HG03565 (cell line): ENCODE data around the gene ACTMAP.

ENCODE experiments used
- ATAC-seq: cut with Tn5 transposase; IDR thresholded peaks from one replicate; pipeline ENCODE4 v1.9.1; 2021; ENCODE audit warnings: mild to moderate bottlenecking, moderate library complexity; ENCODE audit not compliant: unreplicated experiment

Gene ACTMAP

DNA sequence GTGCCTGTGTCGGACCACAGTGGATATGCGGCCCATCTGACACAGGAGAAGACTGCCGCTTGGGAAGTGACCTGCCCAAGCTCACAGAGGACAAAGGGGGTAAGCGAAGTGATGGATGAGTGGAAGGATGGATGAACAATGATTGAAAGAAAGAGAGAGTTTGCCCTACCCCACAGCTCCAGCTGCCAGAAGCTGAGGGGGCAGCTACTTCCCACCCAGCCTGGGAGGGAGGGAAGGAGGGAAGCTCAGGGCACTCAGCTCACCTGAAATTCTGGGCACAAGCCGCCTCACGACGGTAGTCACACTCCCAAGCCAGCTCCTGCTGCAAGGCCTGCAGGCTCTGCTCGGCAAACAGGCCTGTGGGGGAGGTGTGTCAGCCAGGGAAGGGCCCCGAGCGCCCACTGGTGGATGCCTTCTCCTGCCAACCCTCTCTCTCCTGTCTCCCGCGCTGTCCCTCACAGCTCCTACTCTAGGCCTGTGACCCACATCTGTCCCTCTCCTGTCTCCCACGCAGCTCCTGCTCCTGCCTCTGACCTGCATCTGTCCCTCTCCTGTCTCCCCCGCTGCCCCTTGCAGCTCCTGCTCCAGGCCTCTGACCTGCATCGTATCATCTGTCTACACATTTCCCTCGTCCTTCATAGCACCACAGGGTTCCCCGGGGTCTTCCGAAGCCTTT, 47.8 kb downstream of the ACTMAP start:
- no peak for ATAC-seq

DNA sequence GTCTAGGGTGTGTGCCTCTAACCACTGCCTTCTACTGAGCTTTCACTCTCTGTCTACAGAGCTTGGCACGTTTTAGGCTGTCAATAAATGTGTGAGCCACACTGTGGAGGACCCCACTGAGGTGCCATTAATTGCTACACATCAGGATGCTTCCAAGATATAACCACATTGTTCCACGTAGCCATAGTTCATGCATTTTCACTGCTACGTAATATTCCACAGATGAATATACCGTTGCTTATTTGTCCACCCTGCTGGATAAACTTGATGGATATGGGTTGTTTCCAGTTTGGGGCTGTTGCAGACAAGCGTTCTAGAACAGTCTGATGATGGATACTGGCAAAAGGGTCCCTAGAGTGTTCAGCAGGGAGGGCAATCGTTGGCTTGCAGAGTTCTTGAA, 48.5 kb downstream of the ACTMAP start:
- no peak for ATAC-seq

DNA sequence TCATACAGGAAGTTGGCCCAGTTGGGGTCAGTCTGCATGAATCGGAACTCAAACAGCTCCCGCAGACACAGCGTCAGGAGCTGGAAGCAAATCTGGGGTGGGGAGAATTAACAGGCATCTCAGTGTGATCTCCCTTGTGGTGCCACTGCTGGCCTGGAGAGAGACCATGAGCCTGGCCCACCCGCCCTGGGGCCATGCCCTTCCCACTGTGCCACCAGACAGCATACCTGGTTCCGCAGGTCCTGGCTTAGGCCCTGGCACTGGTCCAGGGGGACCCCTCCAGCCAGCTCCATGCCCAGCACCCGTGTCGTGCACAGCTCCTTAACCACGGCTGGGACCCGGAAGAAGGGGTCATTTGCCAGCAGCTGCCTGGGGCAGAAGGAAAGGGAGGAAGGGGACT, 50.2 kb downstream of the ACTMAP start:
- no peak for ATAC-seq

GRCh38 chr19:40697007-40697406, 53.3 kb downstream of the ACTMAP start:
- no peak for ATAC-seq

DNA sequence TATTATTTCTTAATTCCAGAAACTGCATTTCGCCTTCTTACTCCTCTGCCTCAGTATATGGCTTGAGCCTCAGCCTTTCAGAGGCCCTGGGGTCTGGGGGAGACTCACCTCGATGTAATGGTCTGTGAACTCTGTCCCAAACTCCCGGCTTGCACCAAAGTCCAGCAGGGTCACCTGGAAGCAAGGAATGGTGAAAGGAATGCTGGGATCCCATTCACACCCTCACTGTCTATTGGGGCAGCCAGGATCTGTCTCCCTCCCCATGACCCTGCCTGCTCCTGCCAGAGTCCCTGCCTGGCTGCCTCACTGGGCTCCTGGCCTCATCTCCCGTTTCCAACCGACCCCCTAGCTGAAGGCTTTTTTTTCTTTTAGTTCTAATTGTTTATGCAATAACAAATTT, 54.4 kb downstream of the ACTMAP start:
- no peak for ATAC-seq

GRCh38 chr19:40693896-40694295, 56.4 kb downstream of the ACTMAP start:
- no peak for ATAC-seq

- ATAC-seq = no peak
Observed at GRCh38 chr19:40693150-40693788, 57.0 kb downstream of the ACTMAP start.

GRCh38 chr19:40692212-40692551, 58.1 kb downstream of the ACTMAP start:
- ATAC-seq = no peak

GRCh38 chr19:40691421-40692211, 58.7 kb downstream of the ACTMAP start:
- no peak for ATAC-seq
